HG03095 (cell line): ENCODE measurements around the gene PREPL.

Experiments used
- ATAC-seq: cut with Tn5 transposase; IDR thresholded peaks from one replicate; pipeline ENCODE4 v1.9.1; 2021; ENCODE audit warnings: moderate library complexity; ENCODE audit not compliant: unreplicated experiment

PREPL gene

GRCh38 chr2:44297431-44297830 lies 63.9 kb downstream of the PREPL start:
- no peak for ATAC-seq

GRCh38 chr2:44296653-44297052 lies 64.6 kb downstream of the PREPL start:
- ATAC-seq = no peak

GRCh38 chr2:44295633-44296359 lies 65.5 kb downstream of the PREPL start:
- ATAC-seq = no peak

GRCh38 chr2:44295113-44295512 lies 66.2 kb downstream of the PREPL start:
- no peak for ATAC-seq

GRCh38 chr2:44291281-44292248 lies 69.7 kb downstream of the PREPL start:
- no peak for ATAC-seq

- no peak for ATAC-seq
Observed at GRCh38 chr2:44290261-44290660, 71.0 kb downstream of the PREPL start.

- ATAC-seq = no peak
Observed at GRCh38 chr2:44286884-44287638, 74.2 kb downstream of the PREPL start.

- no peak for ATAC-seq
Observed at GRCh38 chr2:44286119-44286883, 75.0 kb downstream of the PREPL start.

GRCh38 chr2:44285174-44285573 lies 76.1 kb downstream of the PREPL start:
- no peak for ATAC-seq

- ATAC-seq = no peak
Observed at GRCh38 chr2:44283116-44283666, 78.1 kb downstream of the PREPL start.

GRCh38 chr2:44280869-44281268 lies 80.4 kb downstream of the PREPL start:
- no peak for ATAC-seq

GRCh38 chr2:44277541-44277940 lies 83.8 kb downstream of the PREPL start:
- no peak for ATAC-seq

GRCh38 chr2:44275927-44276303 lies 85.4 kb downstream of the PREPL start:
- no peak for ATAC-seq

GRCh38 chr2:44273596-44273995 lies 87.7 kb downstream of the PREPL start:
- ATAC-seq = no peak

- no peak for ATAC-seq
Observed at GRCh38 chr2:44273076-44273475, 88.2 kb downstream of the PREPL start.

GRCh38 chr2:44271296-44271695 lies 90.0 kb downstream of the PREPL start:
- ATAC-seq = no peak

GRCh38 chr2:44269831-44270230 lies 91.5 kb downstream of the PREPL start:
- ATAC-seq = no peak

- ATAC-seq = no peak
Observed at GRCh38 chr2:44267796-44268648, 93.3 kb downstream of the PREPL start.
